D721Med (cell line): ENCODE data around the gene DROSHA.

Experiments used
- DNase-seq: peaks from one replicate; pipeline ENCODE4 v3.0.0; 2011; ENCODE audit warnings: low spot score; ENCODE audit not compliant: insufficient read length
- FAIRE-seq: peaks from 2 replicates; lab custom pipeline; 2011; peaks lifted over from hg19 to GRCh38; lab: Jason Lieb, UNC
- CTCF ChIP-seq: IDR thresholded peaks from 2 replicates; pipeline ENCODE4 v1.5.1; 2012; ENCODE audit warnings: mild to moderate bottlenecking, control low read depth; ENCODE audit not compliant: insufficient read depth; ENCODE audit errors: missing control alignments

Gene DROSHA

DNA sequence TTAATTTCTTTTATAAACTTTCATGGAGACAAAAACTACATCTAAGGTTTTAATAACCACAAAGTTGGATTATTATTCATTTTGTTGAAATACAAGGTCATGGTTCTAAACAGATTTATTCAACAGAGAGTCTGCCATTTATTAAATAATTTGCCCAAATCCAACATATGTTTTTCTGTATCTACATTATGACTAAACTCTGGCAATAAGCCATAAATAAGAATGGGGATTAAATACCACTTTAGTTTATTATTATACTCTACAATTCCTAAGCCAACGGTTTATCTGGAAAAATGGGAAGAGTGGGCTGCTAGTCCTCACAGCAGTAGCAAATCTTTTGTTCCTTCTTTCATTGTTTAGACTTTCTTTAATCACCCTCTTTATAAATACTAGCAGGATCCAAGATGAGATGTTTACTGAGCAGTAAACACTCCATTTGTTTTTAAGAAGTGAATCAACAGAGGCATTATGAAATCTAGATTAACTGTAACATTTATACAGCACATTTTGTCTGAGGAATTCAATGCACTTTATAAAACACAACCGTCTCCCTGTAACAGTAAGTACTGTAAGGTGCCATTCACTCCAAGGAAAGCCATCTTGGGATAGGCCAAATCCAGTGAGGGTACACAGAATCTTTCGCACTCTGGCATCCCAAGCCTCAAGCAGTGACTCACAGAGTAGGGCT, 89.7 kb downstream of the DROSHA start:
- TF ChIP-seq CTCF = no peak
- no peak for DNase-seq
- peak; percentile 48 for FAIRE-seq

DNA sequence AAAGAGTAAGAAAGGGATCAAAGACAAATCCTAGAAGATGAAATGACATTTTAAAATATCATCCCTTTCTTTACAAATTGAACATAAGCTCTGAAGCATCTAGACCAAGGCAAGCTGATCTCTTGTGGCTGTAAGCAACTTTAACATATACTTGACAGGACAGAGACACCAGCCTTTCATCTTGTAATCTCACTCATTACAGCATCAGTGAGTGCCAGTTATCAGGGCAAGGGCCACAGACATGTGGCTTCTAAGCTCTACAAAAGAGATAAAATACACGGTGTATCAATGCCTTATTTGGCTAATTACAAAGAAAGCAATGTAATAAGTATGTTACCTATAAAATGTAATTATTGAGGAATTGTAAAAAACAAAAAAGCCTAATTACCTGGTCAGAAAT, 95.0 kb downstream of the DROSHA start:
- DNase-seq (no peak), FAIRE-seq (peak; percentile 67)
- no peak for TF ChIP-seq CTCF

DNA sequence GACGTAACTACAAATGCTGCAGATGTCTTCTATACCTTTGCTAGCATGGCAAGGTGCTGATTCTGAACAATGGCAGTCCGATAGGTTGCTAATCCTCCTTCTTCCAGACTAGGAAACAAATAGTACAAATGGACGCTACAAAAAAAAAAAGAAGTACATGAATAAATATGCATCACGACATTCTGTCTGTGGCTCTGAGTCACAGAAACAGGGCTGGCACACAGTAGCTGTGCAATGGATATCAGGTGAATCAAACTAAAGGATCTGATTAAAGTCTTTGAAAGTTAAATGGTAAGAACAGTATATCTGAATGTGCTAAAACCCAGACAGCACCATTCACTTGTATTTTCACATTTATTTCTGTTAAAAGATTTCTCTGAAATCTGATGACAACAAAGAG, 96.2 kb downstream of the DROSHA start:
- FAIRE-seq (no peak), DNase-seq (no peak)
- no peak for TF ChIP-seq CTCF

DNA sequence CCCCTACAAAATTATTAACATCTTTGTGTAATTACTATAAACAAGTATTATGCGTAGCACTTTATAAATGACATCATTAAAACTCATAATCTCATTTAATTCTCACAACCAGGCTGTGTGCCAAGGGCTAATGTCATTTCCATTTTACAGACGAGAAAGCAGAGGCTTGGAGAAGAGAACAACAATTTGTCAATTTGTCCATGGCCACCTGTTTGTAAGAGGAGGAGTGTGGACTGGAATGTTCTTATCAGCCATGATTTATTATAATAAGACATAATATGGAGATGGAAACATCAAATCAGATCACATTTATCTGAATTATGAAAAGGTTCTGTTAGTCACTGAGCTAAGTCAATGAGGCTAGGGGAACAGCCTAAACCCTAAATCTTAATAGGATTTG, 97.0 kb downstream of the DROSHA start:
- DNase-seq (no peak), FAIRE-seq (no peak)

GRCh38 chr5:31433229-31433628, 98.7 kb downstream of the DROSHA start:
- TF ChIP-seq CTCF = no peak
- no peak for FAIRE-seq
- DNase-seq = no peak

More for the DNA sequence above, 97.0 kb downstream of the DROSHA start:
- TF ChIP-seq CTCF = no peak

DNA sequence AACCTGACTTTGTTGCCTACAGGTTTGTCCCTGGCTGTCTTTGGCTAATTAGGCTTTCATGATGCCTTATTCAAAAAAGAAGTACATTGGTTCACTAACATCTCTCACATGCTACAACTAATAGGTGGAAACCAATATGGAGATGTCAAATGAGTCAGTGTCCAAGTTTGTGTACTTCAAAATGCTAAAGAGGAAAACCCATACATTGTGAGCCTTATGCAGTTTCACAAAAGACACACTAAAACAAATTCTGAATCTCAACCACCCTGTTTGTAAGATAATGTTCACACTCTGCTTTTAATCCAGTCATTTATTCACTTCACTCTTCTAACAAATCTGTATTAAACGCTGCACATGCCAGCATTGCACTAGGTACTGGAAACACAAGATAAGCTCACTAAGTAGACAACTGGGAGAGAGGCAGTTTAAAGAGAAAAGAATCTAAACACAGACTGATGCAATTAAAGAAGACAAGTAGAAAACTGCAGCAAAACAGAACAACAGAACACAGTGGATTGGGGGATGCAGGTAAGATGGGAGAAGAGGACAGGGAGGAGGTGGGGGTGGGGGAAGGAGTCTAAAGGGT, 104.1 kb downstream of the DROSHA start:
- peak; percentile 60 for FAIRE-seq
- no peak for TF ChIP-seq CTCF
- no peak for DNase-seq
